Kidney (tissue), 14 donors: ENCODE data around the gene SPTLC2. TPM values are rescaled to one million over a fixed set of nuclear protein-coding genes. Genes with fewer than 3 reads are reported as not detected.

ENCODE experiments used
- DNase-seq, 5 donors: peaks; one replicate each; pipeline ENCODE4 v3.0.0-alpha.2; 2013 to 2020
- FAIRE-seq: peaks from 2 replicates; lab custom pipeline; 2012; peaks lifted over from hg19 to GRCh38; lab: Jason Lieb, UNC
- H3K27ac ChIP-seq, 2 donors: one replicate each; pipeline ENCODE4 v1.7.0; 2013; ENCODE audit warnings: low read depth in 2 of 2, low read length in 2 of 2, inconsistent platforms in 1 of 2
- H3K27me3 ChIP-seq: one replicate; pipeline ENCODE4 v1.7.1; 2013; ENCODE audit warnings: low read length, inconsistent platforms; ENCODE audit not compliant: control insufficient read depth, insufficient read depth
- H3K36me3 ChIP-seq, 3 donors: one replicate each; pipeline versions ENCODE4 v1.7.0 to v1.7.1; 2013; ENCODE audit warnings: low read length in 3 of 3, control low read depth in 1 of 3, inconsistent platforms in 1 of 3; ENCODE audit not compliant: insufficient read depth in 3 of 3, control insufficient read depth in 2 of 3
- H3K4me1 ChIP-seq, 3 donors: one replicate each; pipeline versions ENCODE4 v1.7.0 to v1.7.1; 2013; ENCODE audit warnings: low read length in 3 of 3, inconsistent platforms in 1 of 3, low read depth in 1 of 3; ENCODE audit not compliant: control insufficient read depth in 2 of 3, insufficient read depth in 2 of 3
- H3K4me3 ChIP-seq, 3 donors: one replicate each; pipeline versions ENCODE4 v1.7.0 to v1.8.1; 2013; ENCODE audit warnings: low read length in 3 of 3, control low read depth in 1 of 3, inconsistent platforms in 1 of 3
- H3K9ac ChIP-seq, 3 donors: one replicate each; pipeline versions ENCODE4 v1.7.0 to v1.7.1; 2013; ENCODE audit warnings: low read length in 3 of 3, control low read depth in 1 of 3, inconsistent platforms in 1 of 3
- H3K9me3 ChIP-seq, 3 donors: one replicate each; pipeline versions ENCODE4 v1.7.0 to v1.7.1; 2013; ENCODE audit warnings: low read length in 3 of 3, control low read depth in 1 of 3, inconsistent platforms in 1 of 3; ENCODE audit not compliant: control insufficient read depth in 2 of 3, insufficient read depth in 1 of 3
- CTCF ChIP-seq: IDR thresholded peaks from 3 replicates; pipeline ENCODE4 v1.5.1; 2012; ENCODE audit warnings: mild to moderate bottlenecking, moderate library complexity, borderline replicate concordance; ENCODE audit not compliant: insufficient read depth; ENCODE audit errors: extremely low read depth
- intact Hi-C: fragments of 100-400 bp; cut with DNase I; formaldehyde crosslinking; loops from one replicate; pipeline ENCODE4 v1.11.1; 2022
- polyA plus RNA-seq: library from polyadenylated mRNA; stranded (reverse); fragments of 350-450 nt; fragmentation: Illumina TruSeq; extraction: RNeasy Lipid Tissue Mini Kit (QIAGEN cat#74804); gene quantifications from one replicate; pipeline ENCODE4 v1.2.3, GENCODE V29; 2014; ENCODE audit warnings: low read depth, low replicate concordance; ENCODE audit not compliant: insufficient read depth
- total RNA-seq: library from RNA; stranded (reverse); fragmentation: NEBNext Ultra II Directional; extraction: Animal tissue kit (Norgen Biotek cat#: 25700); gene quantifications from one replicate; pipeline ENCODE4 v1.2.1, GENCODE V29; 2021
- donor health status: control.
- donor health status: control.
- donor health status: control.
- donor health status: control.
- donor health status: control.
- donor health status: DM: yes; HTN: yes; CAD: no.
- donor health status: Normal renal cell carcinoma (clear cell type).

Gene SPTLC2
- total and polyA plus RNA-seq, 2 donors from 2014 or later = 17.0 to 66.1 TPM

- peak overlapping the region; percentile 78 to 81 for H3K27ac ChIP-seq
- intact Hi-C loops = no loop called here
- peak in 2 of 5 donors; percentile 36 to 44 for DNase-seq
- TF ChIP-seq CTCF = no peak
- peaks cover 0 to 11% (median 2%) of the 10 kb centered on the region in 3 donors for H3K4me1 ChIP-seq
- H3K9ac ChIP-seq = peak overlapping the region; percentile 45 to 87 (median 76)
- FAIRE-seq = no peak
- no peaks in the 10 kb centered on the region for H3K27me3 ChIP-seq
- peak overlapping the region; percentile 79 to 91 (median 87) for H3K4me3 ChIP-seq
- H3K9me3 ChIP-seq = no peaks in the 10 kb centered on the region
- no peaks in the 10 kb centered on the region for H3K36me3 ChIP-seq
Measured at GRCh38 chr14:77615361-77616132, 890 bp downstream of the SPTLC2 start.

- no peak for TF ChIP-seq CTCF
Measured at GRCh38 chr14:77613201-77613600, 3.2 kb downstream of the SPTLC2 start.

GRCh38 chr14:77612011-77612620, 4.3 kb downstream of the SPTLC2 start:
- H3K4me1 ChIP-seq = peaks cover 4 to 11% (median 6%) of the 10 kb centered on the region in 3 donors
- H3K27me3 ChIP-seq = no peaks in the 10 kb centered on the region
- no peaks in the 10 kb centered on the region for H3K9me3 ChIP-seq
- no peak for TF ChIP-seq CTCF
- no peak for DNase-seq
- no peak overlapping the region for H3K9ac ChIP-seq
- intact Hi-C loops = no loop called here
- FAIRE-seq = no peak
- no peak overlapping the region for H3K4me3 ChIP-seq
- H3K27ac ChIP-seq = no peak overlapping the region
- no peaks in the 10 kb centered on the region for H3K36me3 ChIP-seq

More at GRCh38 chr14:77613201-77613600, 3.2 kb downstream of the SPTLC2 start:
- intact Hi-C loops = no loop called here
- Histone ChIP-seq H3K9me3 (no peaks in the 10 kb centered on the region), H3K27me3 (no peaks in the 10 kb centered on the region), H3K9ac (no peak overlapping the region), H3K27ac (no peak overlapping the region), H3K36me3 (no peaks in the 10 kb centered on the region), H3K4me1 (peaks cover 0 to 11% (median 5%) of the 10 kb centered on the region in 3 donors), H3K4me3 (no peak overlapping the region)
- FAIRE-seq (no peak), DNase-seq (no peak)
